ENCODE data around the gene FBXL15. TPM values are rescaled to one million over a fixed set of nuclear protein-coding genes. Genes with fewer than 3 reads are reported as not detected.

The FBXL15 gene
- total and polyA plus RNA-seq, 9 of the 15 experiments (the other 6 are each of a cell fraction or from before 2014, with no cell fraction given) = 0.08 to 25.9 (median 3.5) TPM

- TF ChIP-seq GABPA (tag; conservative IDR thresholded peaks at IDR 0.05; ENCODE audit: low read depth) (0 out of 2 replicates have a peak, but pooled peaks have one; percentile 12), CXXC5 (CRISPR knock-in tag; IDR thresholded peaks at IDR 0.05) (peak; percentile 90), CREB1 (IDR thresholded peaks at IDR 0.05) (peak; percentile 51; the same call in 1 of the 2 replicates), CREB1 (CRISPR knock-in tag; IDR thresholded peaks at IDR 0.05) (peak; percentile 62; the same call in 1 of the 2 replicates), CHD2 (IDR thresholded peaks at IDR 0.05; ENCODE audit: low read depth, low read length) (no peak), RHOXF2B (CRISPR knock-in tag; conservative IDR thresholded peaks at IDR 0.05) (no peak), MXI1 (IDR thresholded peaks at IDR 0.05; ENCODE audit: low read depth, low read length) (peak; percentile 24; the same call in 1 of the 2 replicates), ETS2 (tag; IDR thresholded peaks at IDR 0.05; ENCODE audit: borderline replicate concordance, poor library complexity, severe bottlenecking) (no peak), JUNB (CRISPR knock-in tag; conservative IDR thresholded peaks at IDR 0.05) (no peak), ZBTB7A (IDR thresholded peaks at IDR 0.05; ENCODE audit: borderline replicate concordance, control insufficient read depth, low read depth, low read length) (no peak), POLR2G (IDR thresholded peaks at IDR 0.05; ENCODE audit: low read depth, low read length) (peak; percentile 68), HCFC1 (IDR thresholded peaks at IDR 0.05; ENCODE audit: low read depth, low read length) (peak; percentile 51), ZNF583 (CRISPR knock-in tag; IDR thresholded peaks at IDR 0.05) (no peak), FOXA3 (CRISPR knock-in tag; conservative IDR thresholded peaks at IDR 0.05 in 1 of 2, IDR thresholded peaks at IDR 0.05 in 1 of 2) (peak in 1 of 2 experiments; percentile 51; a peak in 1 of 4 replicates), STAT6 (CRISPR knock-in tag; IDR thresholded peaks at IDR 0.05) (no peak), HDAC3 (IDR thresholded peaks at IDR 0.05; ENCODE audit: borderline replicate concordance, partially characterized antibody) (no peak), GTF2B (IDR thresholded peaks at IDR 0.05; ENCODE audit: extremely low read depth, insufficient read length) (no peak), TAF15 (IDR thresholded peaks at IDR 0.05; ENCODE audit: low read depth, low read length) (no peak)
- TF ChIP-seq, protein P1, sequence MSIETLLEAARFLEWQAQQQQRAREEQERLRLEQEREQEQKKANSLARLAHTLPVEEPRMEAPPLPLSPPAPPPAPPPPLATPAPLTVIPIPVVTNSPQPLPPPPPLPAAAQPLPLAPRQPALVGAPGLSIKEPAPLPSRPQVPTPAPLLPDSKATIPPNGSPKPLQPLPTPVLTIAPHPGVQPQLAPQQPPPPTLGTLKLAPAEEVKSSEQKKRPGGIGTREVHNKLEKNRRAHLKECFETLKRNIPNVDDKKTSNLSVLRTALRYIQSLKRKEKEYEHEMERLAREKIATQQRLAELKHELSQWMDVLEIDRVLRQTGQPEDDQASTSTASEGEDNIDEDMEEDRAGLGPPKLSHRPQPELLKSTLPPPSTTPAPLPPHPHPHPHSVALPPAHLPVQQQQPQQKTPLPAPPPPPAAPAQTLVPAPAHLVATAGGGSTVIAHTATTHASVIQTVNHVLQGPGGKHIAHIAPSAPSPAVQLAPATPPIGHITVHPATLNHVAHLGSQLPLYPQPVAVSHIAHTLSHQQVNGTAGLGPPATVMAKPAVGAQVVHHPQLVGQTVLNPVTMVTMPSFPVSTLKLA (conservative IDR thresholded peaks at IDR 0.05) = peak; percentile 66 to 70
- TF ChIP-seq, protein P2, sequence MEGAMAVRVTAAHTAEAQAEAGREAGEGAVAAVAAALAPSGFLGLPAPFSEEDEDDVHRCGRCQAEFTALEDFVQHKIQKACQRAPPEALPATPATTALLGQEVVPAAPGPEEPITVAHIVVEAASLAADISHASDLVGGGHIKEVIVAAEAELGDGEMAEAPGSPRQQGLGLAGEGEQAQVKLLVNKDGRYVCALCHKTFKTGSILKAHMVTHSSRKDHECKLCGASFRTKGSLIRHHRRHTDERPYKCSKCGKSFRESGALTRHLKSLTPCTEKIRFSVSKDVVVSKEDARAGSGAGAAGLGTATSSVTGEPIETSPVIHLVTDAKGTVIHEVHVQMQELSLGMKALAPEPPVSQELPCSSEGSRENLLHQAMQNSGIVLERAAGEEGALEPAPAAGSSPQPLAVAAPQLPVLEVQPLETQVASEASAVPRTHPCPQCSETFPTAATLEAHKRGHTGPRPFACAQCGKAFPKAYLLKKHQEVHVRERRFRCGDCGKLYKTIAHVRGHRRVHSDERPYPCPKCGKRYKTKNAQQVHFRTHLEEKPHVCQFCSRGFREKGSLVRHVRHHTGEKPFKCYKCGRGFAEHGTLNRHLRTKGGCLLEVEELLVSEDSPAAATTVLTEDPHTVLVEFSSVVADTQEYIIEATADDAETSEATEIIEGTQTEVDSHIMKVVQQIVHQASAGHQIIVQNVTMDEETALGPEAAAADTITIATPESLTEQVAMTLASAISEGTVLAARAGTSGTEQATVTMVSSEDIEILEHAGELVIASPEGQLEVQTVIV (CRISPR knock-in tag; IDR thresholded peaks at IDR 0.05; ENCODE audit: borderline replicate concordance) = no peak
Observed at GRCh38 chr10:102422545-102423129, 2.0 kb downstream of the FBXL15 start (continued).
